ENCODE measurements around the gene HTR7.

GRCh38 chr10:90788199-90788491 is 69.7 kb downstream of the HTR7 start:
- TF ChIP-seq, protein P1, sequence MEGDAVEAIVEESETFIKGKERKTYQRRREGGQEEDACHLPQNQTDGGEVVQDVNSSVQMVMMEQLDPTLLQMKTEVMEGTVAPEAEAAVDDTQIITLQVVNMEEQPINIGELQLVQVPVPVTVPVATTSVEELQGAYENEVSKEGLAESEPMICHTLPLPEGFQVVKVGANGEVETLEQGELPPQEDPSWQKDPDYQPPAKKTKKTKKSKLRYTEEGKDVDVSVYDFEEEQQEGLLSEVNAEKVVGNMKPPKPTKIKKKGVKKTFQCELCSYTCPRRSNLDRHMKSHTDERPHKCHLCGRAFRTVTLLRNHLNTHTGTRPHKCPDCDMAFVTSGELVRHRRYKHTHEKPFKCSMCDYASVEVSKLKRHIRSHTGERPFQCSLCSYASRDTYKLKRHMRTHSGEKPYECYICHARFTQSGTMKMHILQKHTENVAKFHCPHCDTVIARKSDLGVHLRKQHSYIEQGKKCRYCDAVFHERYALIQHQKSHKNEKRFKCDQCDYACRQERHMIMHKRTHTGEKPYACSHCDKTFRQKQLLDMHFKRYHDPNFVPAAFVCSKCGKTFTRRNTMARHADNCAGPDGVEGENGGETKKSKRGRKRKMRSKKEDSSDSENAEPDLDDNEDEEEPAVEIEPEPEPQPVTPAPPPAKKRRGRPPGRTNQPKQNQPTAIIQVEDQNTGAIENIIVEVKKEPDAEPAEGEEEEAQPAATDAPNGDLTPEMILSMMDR (IDR thresholded peaks at IDR 0.05) = no peak
- no peak for TF ChIP-seq POLR2A (IDR thresholded peaks at IDR 0.05)
